Ovary (tissue), 9 donors: ENCODE data around the gene DACT1. TPM values are rescaled to one million over a fixed set of nuclear protein-coding genes. Genes with fewer than 3 reads are reported as not detected.

ENCODE experiments used
- DNase-seq, 5 donors: peaks; one replicate each; pipeline ENCODE4 v3.0.0-alpha.2; 2019 to 2020
- H3K27ac ChIP-seq, 2 donors: fragments of 200-600 bp; one replicate each; pipeline versions ENCODE4 v1.5.1 to v1.8.0; 2019 to 2022
- H3K27me3 ChIP-seq: fragments of 200-600 bp; one replicate; pipeline ENCODE4 v1.8.0; 2022
- H3K36me3 ChIP-seq: fragments of 200-600 bp; sonication (generic); one replicate; pipeline ENCODE4 v1.5.1; 2019
- H3K4me1 ChIP-seq: one replicate; pipeline ENCODE4 v1.8.1; 2013; ENCODE audit warnings: mild to moderate bottlenecking, moderate library complexity; ENCODE audit not compliant: insufficient read depth
- H3K4me3 ChIP-seq: fragments of 200-600 bp; sonication (generic); one replicate; pipeline ENCODE4 v1.5.1; 2017
- H3K9me3 ChIP-seq, 2 donors: fragments of 200-600 bp in 1 of 2; sonication (generic) in 1 of 2; one replicate each; pipeline versions ENCODE4 v1.5.1 to v1.8.1; 2013 to 2019; ENCODE audit warnings: mild to moderate bottlenecking in 1 of 2, moderate library complexity in 1 of 2
- CTCF ChIP-seq, 3 donors: fragments of 450-650 bp in 2 of 3; fragments of 200-600 bp in 1 of 3; IDR thresholded peaks; one replicate each; pipeline versions ENCODE4 v1.5.1 to v1.8.0; 2016 to 2022; ENCODE audit warnings: antibody characterized with exemption in 3 of 3, mild to moderate bottlenecking in 1 of 3
- EP300 ChIP-seq: sonication (generic); formaldehyde crosslinking; IDR thresholded peaks from one replicate; pipeline ENCODE4 v1.6.1; 2017; ENCODE audit warnings: antibody characterized with exemption
- POLR2A ChIP-seq: fragments of 450-650 bp; IDR thresholded peaks from one replicate; pipeline ENCODE4 v1.6.1; 2017; ENCODE audit warnings: antibody characterized with exemption, mild to moderate bottlenecking, moderate library complexity
- WGBS, 3 donors: extraction: QIAGEN DNeasy Blood & Tissue Kit in 1 of 3; methylation state at CpG; one replicate each; pipeline versions ENCODE4 v1.1.5 to v1.1.7; 2013 to 2017; 5-methylcytosine and 5-hydroxymethylcytosine counted together
- intact Hi-C, 4 donors: fragments of 100-400 bp; cut with DNase I; formaldehyde crosslinking; loops; one replicate each; pipeline versions ENCODE4 v1.11.0 to v1.15.1; 2022 to 2023
- polyA plus RNA-seq, 2 donors: library from polyadenylated mRNA; stranded (reverse); fragments of 200-250 nt in 1 of 2; fragments of 350-450 nt in 1 of 2; fragmentation: Illumina TruSeq in 1 of 2; extraction: RNeasy Lipid Tissue Mini Kit (QIAGEN cat#74804) in 1 of 2; gene quantifications; one replicate each; pipeline ENCODE4 v1.2.3, GENCODE V29; 2013 to 2014
- total RNA-seq, 7 donors: library from RNA; depleted of rRNA in 2 of 7; stranded (reverse); fragments of >200 nt in 2 of 7; fragmentation: NEBNext Ultra II Directional in 3 of 7; extraction: Animal tissue kit (Norgen Biotek cat#: 25700) in 3 of 7; gene quantifications; one replicate each; pipeline versions ENCODE4 v1.1.0 to v1.2.4, GENCODE V29; 2016 to 2023
- donor health status: DM: no; HTN: no; CAD: no; lungs with moderate emphysema.
- donor health status: DM: no; HTN: no; CAD: no.
- donor health status: Bipolar disorder and iron deficiency.
- donor health status: DM: yes; HTN: yes; CAD: no.
- donor health status: DM: no; HTN: no; CAD: no.
- donor health status: DM: yes; HTN: yes; CAD: no.

DACT1 gene
- total and polyA plus RNA-seq, 9 donors, result 15.5 to 39.3 (median 22.7) TPM

- 60 to 63% (median 61%) methylated on average over 18 of the region's 18 CpGs for WGBS, 3 donors
- Histone ChIP-seq H3K4me3 (no peak overlapping the region), H3K4me1 (no peaks in the 10 kb centered on the region), H3K27me3 (no peaks in the 10 kb centered on the region), H3K36me3 (no peaks in the 10 kb centered on the region), H3K27ac (no peak overlapping the region), H3K9me3 (no peaks in the 10 kb centered on the region)
- intact Hi-C loops, result loop anchor here in 1 of 4 donors (10.0 kb wide), 1 partner anchor 127 kb away; no protein-coding TSS in a partner anchor
- TF ChIP-seq POLR2A (no peak), EP300 (no peak), CTCF (IDR thresholded peaks at IDR 0.05) (no peak)
- no peak for DNase-seq
These were observed 6.0 kb upstream of the DACT1 start for GRCh38 chr14:58631732-58632131.

GRCh38 chr14:58633831-58634230, 3.9 kb upstream of the DACT1 start:
- intact Hi-C loops, result loop anchor here in 1 of 4 donors (10.0 kb wide), 1 partner anchor 129 kb away; no protein-coding TSS in a partner anchor
- TF ChIP-seq EP300 (no peak), CTCF (IDR thresholded peaks at IDR 0.05) (no peak), POLR2A (no peak)
- no peak for DNase-seq
- Histone ChIP-seq H3K9me3 (no peaks in the 10 kb centered on the region), H3K4me3 (no peak overlapping the region), H3K4me1 (no peaks in the 10 kb centered on the region), H3K27me3 (no peaks in the 10 kb centered on the region), H3K36me3 (no peaks in the 10 kb centered on the region), H3K27ac (no peak overlapping the region)
- 65 to 82% (median 77%) methylated on average over 3 of the region's 3 CpGs for WGBS, 3 donors

- no peaks in the 10 kb centered on the region for H3K4me1 ChIP-seq
- intact Hi-C loops, result loop anchor here in 2 of 4 donors (5.0 to 10.0 kb wide), 2 partner anchors 130 to 132 kb away; no protein-coding TSS in a partner anchor
- no peaks in the 10 kb centered on the region for H3K36me3 ChIP-seq
- H3K27ac ChIP-seq, result no peak overlapping the region
- H3K9me3 ChIP-seq, result no peaks in the 10 kb centered on the region
- no peak for DNase-seq
- WGBS, 3 donors, result 51 to 60% (median 53%) methylated on average over 5 of the region's 5 CpGs
- no peak overlapping the region for H3K4me3 ChIP-seq
- H3K27me3 ChIP-seq, result no peaks in the 10 kb centered on the region
- no peak for TF ChIP-seq CTCF (IDR thresholded peaks at IDR 0.05)
- no peak for TF ChIP-seq EP300
- TF ChIP-seq POLR2A, result no peak
These were observed 3.2 kb upstream of the DACT1 start for GRCh38 chr14:58634406-58635090.

GRCh38 chr14:58635091-58635830, 2.5 kb upstream of the DACT1 start:
- Histone ChIP-seq H3K36me3 (no peaks in the 10 kb centered on the region), H3K4me1 (no peaks in the 10 kb centered on the region), H3K4me3 (no peak overlapping the region), H3K27ac (no peak overlapping the region), H3K9me3 (no peaks in the 10 kb centered on the region), H3K27me3 (no peaks in the 10 kb centered on the region)
- DNase-seq, result no peak
- WGBS, 3 donors, result 46 to 59% (median 50%) methylated on average over 8 of the region's 8 CpGs
- TF ChIP-seq POLR2A, result no peak
- TF ChIP-seq EP300, result no peak
- no peak for TF ChIP-seq CTCF (IDR thresholded peaks at IDR 0.05)
- intact Hi-C loops, result loop anchor here in 2 of 4 donors (5.0 to 10.0 kb wide), 2 partner anchors 130 to 133 kb away; no protein-coding TSS in a partner anchor
